Measurements from ENCODE around the gene DHRS9.

The DHRS9 gene

GRCh38 chr2:169036736-169037440 is 32.5 kb upstream of the DHRS9 start:
- Histone ChIP-seq H3K9me3 (ENCODE audit: control insufficient read depth, insufficient read depth, low read depth, low read length) (no peaks in the 10 kb centered on the region), H3K36me3 (ENCODE audit: control insufficient read depth in 2 of 2, insufficient read depth in 1 of 2, low read length in 2 of 2) (no peaks in the 10 kb centered on the region), H3K27ac (ENCODE audit: extremely low read depth, low read depth, low read length) (no peak overlapping the region), H3K4me3 (ENCODE audit: low read depth, low read length) (no peak overlapping the region), H3K4me1 (ENCODE audit: control insufficient read depth, insufficient read depth, low read length) (no peaks in the 10 kb centered on the region)
- POLR2A ChIA-PET, result no interaction called here
- CTCF ChIA-PET, result interaction anchor here (1.2 kb wide), 1 partner anchor 72 kb away, joined by 3 read pairs; no protein-coding TSS in a partner anchor
- TF ChIP-seq ZFHX2 (tag by site-specific recombination; conservative IDR thresholded peaks at IDR 0.05), result 0 out of 2 replicates have a peak, but pooled peaks have one; percentile 10
- no peak for TF ChIP-seq ZNF184 (tag by site-specific recombination; IDR thresholded peaks at IDR 0.05)
- no peak for TF ChIP-seq ZNF513 (tag by site-specific recombination; IDR thresholded peaks at IDR 0.05)
- peak; percentile 58; the same call in 1 of the 2 replicates for TF ChIP-seq EGR2 (tag by site-specific recombination; IDR thresholded peaks at IDR 0.05; ENCODE audit: low read depth)

- ChIA-PET CTCF (no interaction called here), POLR2A (no interaction called here)
- no peaks in the 10 kb centered on the region for H3K9me3 ChIP-seq (ENCODE audit: control insufficient read depth, insufficient read depth, low read depth, low read length)
- no peak overlapping the region for H3K4me3 ChIP-seq (ENCODE audit: low read depth, low read length)
- no peaks in the 10 kb centered on the region for H3K36me3 ChIP-seq (ENCODE audit: control insufficient read depth in 2 of 2, insufficient read depth in 1 of 2, low read length in 2 of 2)
- no peaks in the 10 kb centered on the region for H3K4me1 ChIP-seq (ENCODE audit: control insufficient read depth, insufficient read depth, low read length)
- no peak overlapping the region for H3K27ac ChIP-seq (ENCODE audit: extremely low read depth, low read depth, low read length)
- TF ChIP-seq ATF2 (tag by site-specific recombination; IDR thresholded peaks at IDR 0.05; ENCODE audit: low read depth), result no peak
- no peak for TF ChIP-seq ZNF239 (tag by site-specific recombination; IDR thresholded peaks at IDR 0.05)
- TF ChIP-seq REST (tag by site-specific recombination; IDR thresholded peaks at IDR 0.05), result no peak
- TF ChIP-seq TSHZ1 (tag by site-specific recombination; IDR thresholded peaks at IDR 0.05; ENCODE audit: borderline replicate concordance), result no peak
- no peak for TF ChIP-seq ZBTB6 (tag by site-specific recombination; IDR thresholded peaks at IDR 0.05)
- no peak for TF ChIP-seq PRDM10 (tag by site-specific recombination; IDR thresholded peaks at IDR 0.05)
- no peak for TF ChIP-seq MZF1 (tag by site-specific recombination; IDR thresholded peaks at IDR 0.05; ENCODE audit: borderline replicate concordance)
- no peak for TF ChIP-seq ZFP3 (tag by site-specific recombination; IDR thresholded peaks at IDR 0.05; ENCODE audit: low read depth)
Measured at GRCh38 chr2:169038338-169038757, 31.0 kb upstream of the DHRS9 start.

Measured in HEK293 (cell line).